ENCODE results near the gene PSORS1C1. TPM values are rescaled to one million over a fixed set of nuclear protein-coding genes. Genes with fewer than 3 reads are reported as not detected.

The PSORS1C1 gene
- total RNA-seq, 1 experiment from 2014 or later: 0.48 TPM

- peak overlapping the region; percentile 33 for H2BK5ac ChIP-seq (ENCODE audit: insufficient read length, low read length)
- no peak overlapping the region for H2BK120ac ChIP-seq (ENCODE audit: low read depth, low read length, poor library complexity, severe bottlenecking)
- Mint-ChIP-seq H3K27ac (peak overlapping the region; percentile 98 to 100 (median 99)), H3K4me1 (peaks cover 50 to 70% of the 10 kb centered on the region in 2 experiments), H3K27me3 (ENCODE audit: low read depth) (no peaks in the 10 kb centered on the region; the same call in 1 of the 2 replicates), H3K9me3 (no peaks in the 10 kb centered on the region; a peak in 1 of 5 replicates), H3K4me3 (peak overlapping the region; percentile 91), H3K36me3 (ENCODE audit: insufficient read depth in 1 of 3, low read depth in 3 of 3) (peaks cover 5 to 29% (median 25%) of the 10 kb centered on the region in 3 experiments)
- no peak overlapping the region for H3T11ph ChIP-seq (ENCODE audit: low read length)
- no peaks in the 10 kb centered on the region for H3K27me3 ChIP-seq (ENCODE audit: insufficient read depth, low read length)
- peak overlapping the region; percentile 68 for H3K9ac ChIP-seq (ENCODE audit: extremely low read depth, insufficient read length, low read length)
- no peak overlapping the region for H3K23ac ChIP-seq (ENCODE audit: insufficient read length, low read depth, low read length)
- H3K4me2 ChIP-seq (ENCODE audit: insufficient read depth, insufficient read length, low read length): peak overlapping the region; percentile 61
- H4K91ac ChIP-seq (ENCODE audit: insufficient read length, low read depth, low read length): no peak overlapping the region
- H4K5ac ChIP-seq (ENCODE audit: insufficient read length, low read depth, low read length): peak overlapping the region; percentile 1
- TF ChIP-seq CTCF (conservative IDR thresholded peaks at IDR 0.05): no peak
- H3K79me2 ChIP-seq (ENCODE audit: insufficient read depth, low read length): peaks cover 36% of the 10 kb centered on the region
- DNase-seq: peak; percentile 95
- H4K20me1 ChIP-seq (ENCODE audit: control insufficient read depth, insufficient read depth, insufficient read length): no peaks in the 10 kb centered on the region
- peak overlapping the region; percentile 53 for H3K14ac ChIP-seq (ENCODE audit: insufficient read depth, low read length)
- H3K56ac ChIP-seq (ENCODE audit: insufficient read length, low read depth, low read length): no peak overlapping the region
- H2AK5ac ChIP-seq (ENCODE audit: insufficient read length, low read length): no peak overlapping the region
- no peak overlapping the region for H4K8ac ChIP-seq (replicated peaks; ENCODE audit: insufficient read length, low read depth, low read length)
- no peak overlapping the region for H2BK20ac ChIP-seq (ENCODE audit: low read depth, low read length, poor library complexity, severe bottlenecking)
- H3K79me1 ChIP-seq (ENCODE audit: insufficient read depth, low read depth, low read length, poor library complexity, severe bottlenecking): no peaks in the 10 kb centered on the region
- H3K23me2 ChIP-seq (ENCODE audit: insufficient read length, low read depth, low read length, poor library complexity, severe bottlenecking): peaks cover 22% of the 10 kb centered on the region
- H2BK15ac ChIP-seq (ENCODE audit: low read depth, low read length): no peak overlapping the region
- H3K27ac ChIP-seq (ENCODE audit: insufficient read length, low read depth, low read length): peak overlapping the region; percentile 83
- H3K4me1 ChIP-seq (ENCODE audit: insufficient read depth, low read length): peaks cover 10% of the 10 kb centered on the region
- H3K9me3 ChIP-seq (ENCODE audit: control insufficient read depth, low read depth, low read length): no peaks in the 10 kb centered on the region
- H3K4ac ChIP-seq (ENCODE audit: low read depth, low read length): no peak overlapping the region; the same call in 1 of the 2 replicates
- no peak overlapping the region for H2AFZ ChIP-seq (ENCODE audit: low read length)
- no CpG with 5 or more reads among the region's 16 CpGs for WGBS (ENCODE audit: extremely low coverage, insufficient read length, low lambda C conversion rate)
- H2BK12ac ChIP-seq (ENCODE audit: insufficient read length, low read depth, low read length): peak overlapping the region; percentile 31
- peak overlapping the region; percentile 71 for H3K18ac ChIP-seq (ENCODE audit: insufficient read length, low read depth, low read length)
Observed at GRCh38 chr6:31171931-31172905, 57.6 kb downstream of the PSORS1C1 start.
